SK-N-DZ (cell line): Measurements from ENCODE around the gene SALL3.

ENCODE experiments used
- DNase-seq: peaks from one replicate; pipeline ENCODE4 v3.0.0-alpha.2; 2015; ENCODE audit warnings: low spot score

The SALL3 gene

DNA sequence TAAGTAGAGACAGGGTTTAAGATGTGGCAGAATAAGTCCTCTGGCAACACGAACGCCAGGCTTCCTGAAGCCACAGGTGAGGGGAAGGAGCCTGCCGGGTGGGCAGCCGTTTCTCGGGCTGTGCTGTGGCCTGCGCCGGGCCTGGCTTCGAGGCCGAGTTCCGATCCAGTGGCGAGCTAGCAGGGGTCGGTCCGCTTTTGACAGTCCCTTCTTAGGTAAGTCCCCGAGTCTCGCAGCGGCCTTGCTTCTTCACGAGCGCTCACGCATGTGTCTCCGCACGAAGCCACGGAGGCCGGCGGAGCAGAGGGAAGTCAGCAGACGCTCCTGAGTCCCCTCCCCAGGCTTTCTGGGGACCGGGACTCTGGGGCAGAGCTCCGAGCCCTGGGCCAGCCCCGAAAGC, 26.0 kb downstream of the SALL3 start:
- no peak for DNase-seq

DNA sequence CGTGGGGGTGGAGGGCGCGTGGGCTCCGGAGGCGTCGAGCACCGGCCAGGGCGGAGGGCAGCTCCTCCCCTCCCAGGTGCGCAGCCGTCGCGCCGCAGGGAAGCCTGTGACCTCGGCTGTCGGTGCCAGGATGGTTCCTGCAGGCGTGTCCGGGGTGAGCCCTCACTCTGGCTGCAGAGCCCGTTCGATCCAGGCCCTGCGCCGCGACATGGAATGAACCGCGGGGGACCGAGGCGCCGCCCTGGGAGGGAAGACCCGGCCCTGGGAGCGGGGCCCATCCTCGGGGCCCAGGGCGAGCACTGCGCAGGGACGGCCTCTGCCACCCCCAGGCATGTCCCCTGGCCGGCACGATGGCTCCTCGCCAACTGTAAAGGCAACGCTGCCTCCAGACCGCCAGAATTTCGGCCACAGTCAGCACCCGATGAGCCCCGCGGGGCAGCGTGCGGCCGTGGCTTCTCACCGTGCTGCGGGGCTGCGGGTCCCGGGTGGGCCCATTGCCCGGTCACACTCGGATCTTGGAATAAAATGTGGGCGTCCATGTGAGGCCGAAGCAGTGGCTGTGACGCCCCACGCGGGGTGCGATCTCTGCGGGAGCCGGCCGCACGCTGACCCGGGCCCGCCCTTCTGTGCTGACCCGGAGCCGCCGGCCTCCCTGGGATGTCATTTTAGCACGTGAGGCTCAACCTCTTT, 26.6 kb downstream of the SALL3 start:
- no peak for DNase-seq

DNA sequence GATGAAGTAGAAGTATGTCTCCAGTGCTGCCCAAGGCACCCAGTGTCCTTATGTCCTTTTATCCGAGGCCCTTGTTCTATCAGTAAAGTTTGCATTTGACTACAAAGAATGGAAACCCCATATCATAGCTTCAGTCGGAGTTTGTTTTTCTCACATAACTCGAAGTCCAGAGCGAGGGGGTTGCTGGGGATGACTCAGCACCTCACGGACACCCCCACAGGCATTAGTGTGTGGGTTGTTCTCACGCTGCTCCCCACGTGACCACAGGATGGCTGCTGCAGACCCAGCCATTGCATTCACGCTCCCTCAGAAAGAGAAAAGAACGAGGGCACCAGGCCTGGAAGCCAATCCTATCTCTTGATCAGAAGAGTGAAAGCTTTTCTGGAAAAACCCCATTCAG, 27.8 kb downstream of the SALL3 start:
- DNase-seq = no peak

DNA sequence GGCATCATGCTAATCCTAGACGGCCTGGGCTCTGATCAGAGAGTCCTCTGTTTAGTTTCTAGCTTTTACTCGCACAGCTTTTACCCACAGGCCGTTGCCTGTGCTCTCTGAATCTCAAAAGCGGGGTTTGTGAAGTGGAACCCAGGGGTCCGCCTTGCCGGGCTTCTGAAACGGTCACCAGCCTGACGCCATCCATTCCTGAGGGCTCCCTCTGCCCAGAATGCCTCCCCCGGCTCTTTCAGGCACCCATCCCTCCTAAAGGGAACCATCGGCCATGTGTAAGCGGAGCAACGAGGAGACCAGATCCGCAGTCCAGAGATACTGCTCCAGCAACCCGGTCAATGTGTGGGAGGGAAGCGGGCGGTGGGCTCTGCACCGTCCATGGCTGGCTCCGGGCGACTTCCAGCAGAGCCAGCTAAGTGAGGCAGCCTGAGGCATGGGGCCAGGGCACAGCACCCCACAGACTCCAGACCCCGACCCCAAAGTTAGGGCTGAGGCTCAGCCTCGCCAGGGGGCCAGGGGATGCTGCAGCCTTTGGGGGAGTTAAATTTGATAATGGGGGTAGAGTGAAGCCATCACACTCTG, 28.8 kb downstream of the SALL3 start:
- DNase-seq = no peak

DNA sequence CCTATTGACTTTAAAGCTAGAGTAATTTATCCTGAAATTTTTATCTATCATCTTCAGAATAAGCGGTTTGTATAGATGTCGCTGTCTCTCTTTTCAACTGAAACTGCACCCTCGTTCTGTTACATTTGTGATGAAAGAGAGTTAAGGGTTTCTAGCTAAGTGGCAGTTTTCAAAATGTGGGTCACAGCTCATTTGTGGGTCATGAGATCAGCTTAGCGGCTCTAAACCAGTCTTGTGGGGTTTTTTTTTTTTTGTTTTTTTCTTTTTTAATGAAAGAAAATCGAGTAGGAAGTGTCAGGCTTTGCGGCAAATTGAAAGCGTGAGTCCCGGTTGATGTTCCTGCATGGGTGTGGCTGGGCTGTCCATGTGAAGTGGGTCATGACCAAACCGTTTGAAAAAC, 31.2 kb downstream of the SALL3 start:
- DNase-seq = no peak

DNA sequence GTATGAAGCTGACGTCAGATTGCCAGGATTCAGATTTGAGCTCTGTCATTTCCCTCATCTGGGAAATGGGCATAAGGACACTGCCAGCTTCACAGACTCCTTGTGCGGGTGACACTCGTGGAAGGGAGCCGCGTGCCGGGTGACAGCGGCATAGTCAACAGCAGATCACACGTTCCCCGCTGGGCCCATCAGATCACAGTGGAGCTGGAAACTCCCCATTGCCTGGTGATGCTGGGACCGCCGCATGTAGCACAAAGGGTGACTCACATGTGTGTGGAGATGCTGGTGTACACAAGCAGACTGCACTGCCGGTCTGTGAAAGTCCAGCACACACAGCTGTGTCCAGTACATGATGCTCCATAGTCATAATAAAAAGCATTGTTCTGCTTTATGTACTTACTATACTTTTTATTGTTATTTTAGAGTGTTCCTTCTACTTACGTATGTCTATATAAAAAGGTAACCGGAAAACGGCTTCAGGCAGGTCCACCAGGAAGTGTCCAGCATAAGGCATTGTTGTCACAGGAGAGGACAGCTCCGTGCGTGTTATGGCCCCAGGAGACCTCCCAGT, 31.8 kb downstream of the SALL3 start:
- no peak for DNase-seq

DNA sequence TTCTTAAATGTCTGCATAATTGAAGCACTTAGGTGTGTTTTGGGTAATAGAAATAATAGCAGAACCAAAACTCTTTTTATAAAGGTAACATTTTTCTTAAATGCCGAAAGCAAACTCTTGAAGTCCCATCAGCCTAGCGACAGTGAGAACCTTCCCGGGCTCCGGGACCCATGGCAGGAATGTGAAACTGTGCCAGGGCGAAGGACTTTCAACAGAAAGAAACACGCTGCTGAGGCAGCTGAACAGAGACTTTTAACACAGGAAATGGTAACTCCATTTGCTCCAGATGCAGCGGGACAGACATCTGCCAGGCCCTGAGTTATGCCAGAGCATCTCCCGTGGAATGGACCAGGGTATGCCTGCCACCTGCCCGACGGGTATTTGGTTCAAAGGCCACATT, 34.3 kb downstream of the SALL3 start:
- DNase-seq = no peak

DNA sequence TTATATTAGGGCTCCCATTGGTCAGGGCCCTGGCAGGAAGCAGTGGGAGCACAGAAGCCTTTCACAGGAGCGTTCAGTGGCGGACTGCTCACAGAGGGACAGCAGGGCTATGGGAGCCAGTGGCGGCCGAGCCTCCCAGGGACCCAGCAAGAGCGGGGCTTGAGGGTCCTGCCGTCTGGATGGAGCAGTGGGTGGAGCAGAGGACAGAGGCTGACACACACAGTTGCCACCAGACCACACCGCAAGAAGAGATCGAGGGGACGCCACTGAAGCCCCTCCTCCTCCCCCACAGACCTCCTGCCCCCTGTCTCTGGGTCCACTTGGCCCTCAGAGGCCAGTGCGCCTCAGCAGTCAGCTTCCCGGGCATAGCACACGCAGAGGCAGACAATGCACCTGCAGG, 39.3 kb downstream of the SALL3 start:
- DNase-seq = no peak

DNA sequence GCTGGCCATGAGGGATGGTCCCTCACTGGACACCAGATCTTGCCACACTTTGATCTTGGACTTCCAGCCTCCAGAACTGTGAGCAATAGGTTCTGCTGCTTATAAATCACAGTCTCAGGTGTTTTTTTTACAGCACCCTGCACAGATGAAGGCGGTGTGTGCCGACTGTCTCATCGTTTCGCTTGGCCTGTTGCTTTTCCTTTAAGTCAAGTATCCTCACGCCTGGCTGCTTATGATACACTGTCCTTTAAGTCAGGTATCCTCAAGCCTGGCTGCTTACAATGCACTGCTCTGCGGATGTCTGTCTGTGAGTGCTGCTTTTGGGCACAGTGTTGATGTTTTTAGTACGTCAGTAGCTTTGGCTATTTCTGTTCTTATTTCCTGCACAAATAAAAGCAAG, 40.3 kb downstream of the SALL3 start:
- no peak for DNase-seq

DNA sequence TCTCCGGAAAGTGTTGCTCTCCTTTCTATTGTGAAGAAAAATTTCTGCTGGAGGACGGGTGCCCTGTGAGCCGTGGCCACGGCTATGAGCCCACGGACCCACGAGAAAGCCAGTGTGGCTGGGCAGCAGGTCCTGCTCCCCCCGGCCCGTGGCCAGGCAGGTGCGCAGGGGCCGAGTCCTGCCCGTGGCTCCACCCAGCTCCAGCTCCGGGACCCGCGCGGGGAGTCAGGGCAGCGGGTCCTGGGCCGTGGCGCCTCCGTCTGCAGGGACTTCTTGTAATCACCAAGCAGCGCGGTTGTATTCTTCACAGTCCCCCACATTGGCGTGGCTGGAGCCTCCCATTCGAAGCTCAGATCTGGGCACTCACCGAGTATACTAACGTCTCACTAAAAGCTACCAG, 43.0 kb downstream of the SALL3 start:
- DNase-seq = no peak

DNA sequence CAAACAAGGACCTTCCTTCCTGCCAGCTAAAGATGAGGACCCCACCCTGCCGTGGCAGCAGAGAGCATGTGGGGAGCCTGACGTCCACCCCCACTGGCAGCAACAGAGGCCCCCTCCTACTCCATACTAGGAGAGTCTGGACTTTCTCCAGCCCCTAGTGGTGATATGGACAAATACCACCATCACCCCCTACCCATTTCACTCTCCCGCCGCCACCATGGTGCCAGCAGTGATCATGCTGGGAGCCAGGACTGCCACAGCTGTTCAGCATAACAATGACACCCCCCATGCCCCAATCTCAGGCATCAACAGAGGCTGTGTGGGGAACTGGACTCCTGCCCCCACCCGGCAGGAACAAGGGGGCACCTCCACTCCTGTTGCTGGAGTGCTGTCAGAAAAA, 46.9 kb downstream of the SALL3 start:
- DNase-seq = no peak

DNA sequence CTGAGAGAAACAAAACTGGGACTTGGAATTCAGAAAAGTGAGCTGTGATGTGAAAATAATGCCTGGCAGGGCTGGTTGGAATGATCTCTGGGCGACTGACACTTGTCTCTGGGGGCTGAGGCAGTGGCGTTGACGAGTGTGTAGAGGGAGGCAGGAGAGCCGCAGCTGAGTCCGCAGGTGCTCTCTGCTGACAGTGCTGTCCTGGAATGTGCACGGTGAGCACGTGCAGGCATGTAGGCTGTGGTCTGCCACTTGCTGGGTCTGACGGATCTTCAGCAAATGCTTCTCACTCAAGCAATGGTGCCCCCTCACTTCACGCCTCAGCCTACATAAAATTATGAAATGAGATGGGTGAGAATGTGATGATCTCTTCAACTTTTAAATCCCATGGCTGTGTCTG, 51.1 kb downstream of the SALL3 start:
- DNase-seq = no peak

DNA sequence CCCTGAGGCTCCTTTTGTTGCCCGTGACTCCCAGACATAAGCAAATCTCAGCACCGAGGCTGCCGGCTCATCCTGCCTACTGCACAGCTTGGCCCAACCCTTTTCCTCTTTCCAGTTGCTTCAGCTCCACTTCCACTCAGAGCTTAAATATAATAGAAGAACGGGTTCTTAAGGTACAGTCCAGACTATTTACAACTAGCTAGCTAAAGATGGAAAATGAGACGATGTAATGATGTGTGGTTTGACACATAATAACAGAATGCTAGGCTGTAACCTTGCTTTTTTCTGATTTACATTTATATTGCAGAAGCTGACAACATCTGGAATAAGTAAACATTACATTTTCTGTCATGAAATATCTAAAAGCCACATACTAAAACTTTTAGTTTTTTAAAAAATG, 62.7 kb downstream of the SALL3 start:
- DNase-seq = no peak

DNA sequence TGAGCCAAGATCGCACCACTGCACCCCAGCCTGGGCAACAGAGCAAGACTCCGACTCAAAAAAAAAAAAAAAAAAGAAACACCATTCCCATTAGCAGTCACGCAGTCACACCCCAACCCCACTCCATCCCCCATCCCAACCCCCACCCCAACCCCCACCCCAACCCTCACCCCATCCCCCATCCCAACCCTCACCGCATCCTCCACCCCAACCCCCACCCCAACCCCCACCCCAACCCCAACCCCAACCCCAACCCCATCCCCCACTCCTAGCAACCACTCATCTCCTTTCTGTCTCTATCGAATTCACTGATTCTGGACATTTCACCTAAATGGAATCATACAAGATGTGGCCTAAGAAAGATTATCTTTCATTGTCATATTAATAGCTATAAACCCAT, 63.7 kb downstream of the SALL3 start:
- DNase-seq = no peak

DNA sequence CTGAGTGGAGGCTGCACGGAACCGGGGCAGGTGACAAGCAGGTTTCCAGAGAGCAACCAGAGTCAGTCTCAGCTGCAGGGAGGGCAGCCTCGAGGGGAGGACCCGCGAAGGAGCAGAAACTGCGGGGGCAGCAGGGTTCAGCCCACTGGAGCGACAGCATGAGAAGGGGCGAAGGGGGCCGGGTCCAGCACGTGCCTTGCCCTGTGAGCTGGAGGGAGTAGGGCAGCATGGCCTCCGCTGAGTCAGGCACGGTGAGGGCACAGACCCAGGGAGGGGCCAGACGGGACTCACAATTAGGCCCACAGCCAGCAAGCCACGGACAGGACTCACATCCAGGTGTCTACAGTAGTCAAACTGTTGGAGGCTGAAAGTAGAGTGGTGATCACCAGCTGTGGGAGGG, 66.9 kb downstream of the SALL3 start:
- DNase-seq = no peak

DNA sequence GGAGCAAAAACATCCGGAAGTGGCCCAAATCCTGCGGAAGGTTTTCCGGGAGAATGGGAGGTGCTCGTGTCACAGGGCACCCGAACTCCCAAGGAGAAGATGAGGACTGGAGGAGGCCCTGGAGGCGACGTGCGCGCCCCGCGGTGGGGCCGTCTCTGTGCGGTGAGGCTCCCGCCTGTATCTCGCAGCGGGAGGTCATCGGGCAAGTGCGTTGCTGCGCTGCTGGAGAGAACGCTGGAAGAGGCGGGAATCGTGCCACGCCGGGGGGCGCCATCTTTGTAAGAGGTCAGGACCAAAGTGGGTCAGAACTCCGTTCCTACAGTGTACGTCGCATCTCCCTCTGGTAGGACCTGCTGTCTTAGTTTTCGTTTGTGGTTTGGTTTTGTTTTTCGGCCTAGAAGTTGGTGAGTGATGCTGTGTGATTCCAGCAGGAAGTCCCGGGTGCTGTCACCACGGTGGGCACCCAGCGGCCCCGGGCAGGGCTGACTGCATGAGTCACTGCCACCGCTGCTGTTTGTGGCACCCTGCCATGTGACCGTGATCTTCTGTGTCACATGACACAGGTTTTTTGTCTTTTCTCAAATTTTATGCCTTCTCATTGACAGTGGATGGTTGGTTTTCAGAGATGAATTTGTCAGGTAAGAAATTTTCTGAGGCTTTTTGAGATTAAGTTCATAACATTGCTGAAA, 68.1 kb downstream of the SALL3 start:
- DNase-seq = no peak

DNA sequence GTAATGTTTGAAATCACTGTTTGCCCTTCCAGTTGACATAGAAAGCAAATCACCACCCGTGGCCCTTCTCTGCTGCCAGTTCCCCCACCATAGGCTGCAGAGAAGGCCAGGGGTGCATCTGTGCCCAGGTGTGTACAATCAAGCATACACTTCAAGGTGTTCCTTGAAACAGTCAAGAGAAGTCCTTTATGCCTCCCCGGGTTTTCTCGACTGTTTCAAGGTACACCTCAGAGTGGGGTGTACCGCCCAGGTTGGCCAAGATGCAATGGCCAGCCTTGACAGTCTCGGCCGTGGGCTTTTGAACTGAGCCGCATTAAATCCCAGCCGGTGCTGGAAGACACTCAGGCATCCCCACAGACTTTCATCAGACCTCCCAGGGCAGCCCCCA, 68.6 kb downstream of the SALL3 start:
- no peak for DNase-seq

DNA sequence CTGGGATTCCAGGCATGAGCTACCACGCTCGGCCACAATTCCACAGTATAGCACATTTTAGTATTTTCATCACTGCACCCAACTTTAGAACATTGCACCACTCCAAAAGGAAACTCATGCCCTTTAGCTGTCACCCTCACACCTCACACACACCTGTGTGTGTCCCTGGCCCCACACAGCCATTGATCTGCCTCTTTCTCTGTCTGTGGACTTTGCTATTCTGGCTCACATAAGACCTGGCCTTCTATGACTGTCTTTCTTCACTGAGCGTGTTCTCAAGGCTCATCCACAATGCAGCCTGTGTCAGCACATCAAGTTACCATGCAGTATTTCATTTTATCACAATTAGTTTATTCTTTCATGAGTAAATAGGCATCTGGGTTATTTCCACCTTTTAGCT, 69.9 kb downstream of the SALL3 start:
- no peak for DNase-seq
